Keratinocyte (primary cell): ENCODE results near the gene EGF. TPM values are rescaled to one million over a fixed set of nuclear protein-coding genes. Genes with fewer than 3 reads are reported as not detected.
A peak's percentile ranks its signal among the peaks of the same experiment; 100 is the strongest.

Experiments used
- DNase-seq: peaks from one replicate; pipeline ENCODE4 v3.0.0-alpha.2; 2011; ENCODE audit warnings: low read depth, missing footprints, low spot score
- FAIRE-seq: peaks from 2 replicates; lab custom pipeline; 2011; peaks lifted over from hg19 to GRCh38; lab: Jason Lieb, UNC
- H2AFZ ChIP-seq: 2 replicates; pipeline ENCODE4 v1.6.0; 2012; ENCODE audit warnings: low read length, control low read depth, inconsistent platforms; ENCODE audit not compliant: control insufficient read depth
- H3K27ac ChIP-seq: 2 replicates; pipeline ENCODE4 v1.5.1; 2011; ENCODE audit warnings: low read length; ENCODE audit not compliant: control insufficient read depth, insufficient read depth
- H3K27me3 ChIP-seq: 3 replicates; pipeline ENCODE4 v1.6.0; 2011; ENCODE audit warnings: low read length; ENCODE audit not compliant: control insufficient read depth, insufficient read depth; ENCODE audit errors: extremely low read depth
- H3K36me3 ChIP-seq, 2 experiments: 2 replicates in 1 of 2; 3 replicates in 1 of 2; pipeline ENCODE4 v1.5.1; 2011; ENCODE audit warnings: low read length in 2 of 2, mild to moderate bottlenecking in 1 of 2; ENCODE audit not compliant: control insufficient read depth in 2 of 2, insufficient read depth in 2 of 2; ENCODE audit errors: extremely low read depth in 1 of 2
- H3K4me1 ChIP-seq: 3 replicates; pipeline ENCODE4 v1.5.1; 2011; ENCODE audit warnings: low read length; ENCODE audit not compliant: control insufficient read depth, insufficient read depth; ENCODE audit errors: extremely low read depth
- H3K4me2 ChIP-seq: 3 replicates; pipeline ENCODE4 v1.6.0; 2011; ENCODE audit warnings: low read depth, low read length; ENCODE audit not compliant: control insufficient read depth, insufficient read depth; ENCODE audit errors: extremely low read depth
- H3K4me3 ChIP-seq, 3 experiments: fragments of 200-600 bp in 1 of 3; sonication (generic) in 1 of 3; 2 replicates in 2 of 3; 3 replicates in 1 of 3; pipeline ENCODE4 v1.5.1; 2011 to 2016; ENCODE audit warnings: low read length in 3 of 3, mild to moderate bottlenecking in 3 of 3, control low read depth in 2 of 3, inconsistent platforms in 1 of 3, low read depth in 1 of 3, mixed read lengths in 1 of 3, mixed run types in 1 of 3, moderate library complexity in 1 of 3; ENCODE audit not compliant: control insufficient read depth in 2 of 3, insufficient read depth in 2 of 3; ENCODE audit errors: extremely low read depth in 1 of 3
- H3K79me2 ChIP-seq: 2 replicates; pipeline ENCODE4 v1.6.0; 2012; ENCODE audit warnings: low read length; ENCODE audit not compliant: control insufficient read depth, insufficient read depth
- H3K9ac ChIP-seq: 3 replicates; pipeline ENCODE4 v1.6.0; 2011; ENCODE audit warnings: low read length; ENCODE audit not compliant: control insufficient read depth, insufficient read depth; ENCODE audit errors: extremely low read depth
- H3K9me1 ChIP-seq: 3 replicates; pipeline ENCODE4 v1.6.0; 2011; ENCODE audit warnings: low read length; ENCODE audit not compliant: control insufficient read depth, insufficient read depth; ENCODE audit errors: extremely low read depth
- H3K9me3 ChIP-seq: 2 replicates; pipeline ENCODE4 v1.5.1; 2012; ENCODE audit warnings: low read depth, low read length; ENCODE audit not compliant: control insufficient read depth
- H4K20me1 ChIP-seq: 3 replicates; pipeline ENCODE4 v1.6.0; 2011; ENCODE audit warnings: low read length; ENCODE audit not compliant: control insufficient read depth, insufficient read depth; ENCODE audit errors: extremely low read depth
- CTCF ChIP-seq, 3 experiments: IDR thresholded peaks in 1 of 3; conservative IDR thresholded peaks in 1 of 3; optimal IDR thresholded peaks in 1 of 3; 2 replicates in 2 of 3; 3 replicates in 1 of 3; pipeline versions ENCODE3 to v1.5.1; 2011; ENCODE audit warnings: low read length in 3 of 3, mild to moderate bottlenecking in 3 of 3, moderate library complexity in 2 of 3, control low read depth in 1 of 3, inconsistent platforms in 1 of 3; ENCODE audit not compliant: insufficient read depth in 2 of 3; ENCODE audit errors: extremely low read depth in 1 of 3
- EZH2 ChIP-seq: IDR thresholded peaks from one replicate; pipeline ENCODE4 v1.6.1; 2012; ENCODE audit warnings: inconsistent platforms, mild to moderate bottlenecking, low read length, moderate library complexity
- dilution Hi-C: fragments of 300-500 bp; cut with MboI; formaldehyde crosslinking; loops from one replicate; pipeline ENCODE4 v1.7.0; 2020; ENCODE audit warnings: low sequenced_read_pairs; ENCODE audit not compliant: extremely low pct_ligation_motif_present
- polyA plus RNA-seq, 5 experiments: library from polyadenylated mRNA; depleted of rRNA in 3 of 5; stranded (reverse) in 3 of 5; stranded (forward) in 1 of 5; unstranded in 1 of 5; fragments of >200 nt; gene quantifications; 1 replicate in 1 of 5; 2 replicates in 3 of 5; 3 replicates in 1 of 5; pipeline versions ENCODE4 v1.2.1 to v1.2.3, GENCODE V29; 2011 to 2012; ENCODE audit warnings: missing spikeins in 2 of 5, low read depth in 1 of 5, low replicate concordance in 1 of 5

Gene EGF
- polyA plus RNA-seq, 1 donor (not counting 4 experiments of a cell fraction or from before 2014, with no cell fraction given) = 1.3 TPM

GRCh38 chr4:109952612-109953011, 39.9 kb downstream of the EGF start:
- no peak overlapping the region for H3K27ac ChIP-seq
- dilution Hi-C loops = no loop called here

GRCh38 chr4:109953556-109953955, 40.9 kb downstream of the EGF start:
- no peaks in the 10 kb centered on the region for H3K4me1 ChIP-seq
- no peaks in the 10 kb centered on the region for H4K20me1 ChIP-seq
- dilution Hi-C loops = no loop called here
- no peak overlapping the region for H3K4me2 ChIP-seq
- no peak overlapping the region for H2AFZ ChIP-seq
- H3K27me3 ChIP-seq = no peaks in the 10 kb centered on the region
- no peak for TF ChIP-seq EZH2
- TF ChIP-seq CTCF (optimal IDR thresholded peaks at IDR 0.05 in 1 of 3, IDR thresholded peaks at IDR 0.05 in 1 of 3, conservative IDR thresholded peaks at IDR 0.05 in 1 of 3; ENCODE audit: extremely low read depth in 1 of 3, insufficient read depth in 2 of 3, low read length in 3 of 3) = no peak
- H3K9me3 ChIP-seq = no peaks in the 10 kb centered on the region
- H3K9me1 ChIP-seq = no peaks in the 10 kb centered on the region
- H3K27ac ChIP-seq = no peak overlapping the region
- no peak for DNase-seq
- H3K79me2 ChIP-seq = no peaks in the 10 kb centered on the region
- H3K4me3 ChIP-seq = no peak overlapping the region
- H3K9ac ChIP-seq = no peak overlapping the region
- FAIRE-seq = no peak
- no peaks in the 10 kb centered on the region for H3K36me3 ChIP-seq

More at GRCh38 chr4:109952612-109953011, 39.9 kb downstream of the EGF start:
- peaks cover 4% of the 10 kb centered on the region for H3K4me1 ChIP-seq
- H3K79me2 ChIP-seq = no peaks in the 10 kb centered on the region
- no peak overlapping the region for H3K9ac ChIP-seq
- FAIRE-seq = no peak
- H2AFZ ChIP-seq = no peak overlapping the region
- H3K4me2 ChIP-seq = no peak overlapping the region
- H3K27me3 ChIP-seq = no peaks in the 10 kb centered on the region
- TF ChIP-seq EZH2 (no peak), CTCF (optimal IDR thresholded peaks at IDR 0.05 in 1 of 3, IDR thresholded peaks at IDR 0.05 in 1 of 3, conservative IDR thresholded peaks at IDR 0.05 in 1 of 3; ENCODE audit: extremely low read depth in 1 of 3, insufficient read depth in 2 of 3, low read length in 3 of 3) (peak in 1 of 3 experiments; percentile 21)
- no peak overlapping the region for H3K4me3 ChIP-seq
- no peak for DNase-seq
- H3K36me3 ChIP-seq = no peaks in the 10 kb centered on the region
- no peaks in the 10 kb centered on the region for H3K9me3 ChIP-seq
- H4K20me1 ChIP-seq = no peaks in the 10 kb centered on the region
- H3K9me1 ChIP-seq = no peaks in the 10 kb centered on the region
